Right lobe of liver (tissue), 4 donors: ENCODE measurements around the gene ANK2.

ENCODE experiments used
- CTCF ChIP-seq, 4 donors: fragments of 200-600 bp in 3 of 4; fragments of 450-650 bp in 1 of 4; IDR thresholded peaks; one replicate each; pipeline versions ENCODE4 v1.5.1 to v1.8.0; 2016 to 2022; ENCODE audit warnings: antibody characterized with exemption in 4 of 4, mild to moderate bottlenecking in 2 of 4
- POLR2A ChIP-seq: fragments of 450-650 bp; IDR thresholded peaks from one replicate; pipeline ENCODE4 v1.6.1; 2017; ENCODE audit warnings: antibody characterized with exemption, mild to moderate bottlenecking
- donor health status: DM: no; HTN: no; CAD: no.
- donor health status: DM: no; HTN: no; CAD: no.
- donor health status: DM: no; HTN: yes; CAD: no.

GRCh38 chr4:113325876-113326615 is 276.6 kb downstream of the ANK2 start:
- no peak for TF ChIP-seq CTCF (IDR thresholded peaks at IDR 0.05)
- TF ChIP-seq POLR2A = no peak
